T follicular helper cell (primary cell): ENCODE measurements around the gene ZNF35.
"Not testable (repeated sequence)": the region's sequence is repeated elsewhere in the genome, so short reads cannot be mapped to it uniquely, and the experiment has no call there.

Source experiments
- DNase-seq: peaks from one replicate; pipeline ENCODE4 v3.0.0-alpha.2; 2020; ENCODE audit warnings: low read depth
- total RNA-seq, 2 experiments: gene quantifications; one replicate each; lab custom pipeline; 2026; lab: John Stamatoyannopoulos, UW

The ZNF35 gene
- 6.2 to 9.2 reads per million in 2 experiments for total RNA-seq

DNA sequence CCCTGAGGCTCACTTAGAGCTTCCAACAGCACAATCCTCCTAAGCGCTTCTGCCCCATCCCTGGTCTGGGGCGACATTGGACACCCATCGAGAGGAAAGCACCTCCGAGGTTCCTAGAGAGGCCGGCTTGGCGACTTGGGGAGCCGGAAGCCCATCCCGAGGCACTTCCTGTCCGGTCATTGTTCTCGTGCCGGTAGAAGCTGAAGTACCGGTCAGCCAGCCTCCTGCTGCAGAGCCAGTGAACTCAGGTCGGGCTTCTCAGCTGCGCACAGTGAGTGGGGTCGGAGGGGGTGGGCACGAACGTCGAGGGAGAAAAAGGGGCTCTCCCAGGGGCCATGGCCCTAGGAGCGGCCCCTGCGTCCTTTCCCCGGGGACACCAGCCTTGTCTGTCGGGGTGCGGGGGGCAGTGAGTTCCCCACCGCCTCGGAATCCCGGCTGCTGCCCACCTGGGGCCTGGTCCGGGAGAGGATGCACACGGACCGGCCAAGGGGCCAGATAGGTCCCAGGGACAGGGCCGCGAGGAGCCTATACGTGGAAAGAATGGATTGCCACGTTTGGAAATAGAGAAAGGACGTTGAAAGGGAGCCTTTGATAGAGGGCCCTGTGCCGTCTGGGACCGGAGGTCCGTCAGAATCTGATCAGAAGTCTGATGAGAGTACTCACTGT, at the start of gene ZNF35:
Gene ZNF35 (plus strand): TSS at position 169 of the 666 bp plus-strand sequence. CDS start 2,336 bp downstream, outside the sequence.
- no peak for DNase-seq

DNA sequence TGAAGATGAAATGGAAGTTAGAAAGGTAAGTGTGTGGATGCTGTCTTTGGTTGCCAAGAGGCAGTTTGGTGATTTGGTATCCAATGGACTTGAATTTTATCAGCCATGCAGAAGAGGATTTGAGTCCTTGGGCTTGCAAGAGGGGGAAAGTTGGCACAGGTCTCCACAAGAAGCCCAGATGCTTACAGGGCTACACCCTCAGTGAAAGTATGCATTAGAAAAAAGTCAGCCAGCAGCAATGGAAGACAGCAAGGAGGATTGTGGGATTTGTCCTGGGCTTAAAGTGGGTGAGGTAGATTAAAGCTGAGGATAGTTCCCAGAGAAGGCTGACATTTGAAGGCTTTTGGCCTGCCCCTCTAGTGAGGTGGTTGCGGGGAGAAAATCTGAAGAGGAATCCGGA, 46.8 kb upstream of the ZNF35 start:
- DNase-seq, result no peak

DNA sequence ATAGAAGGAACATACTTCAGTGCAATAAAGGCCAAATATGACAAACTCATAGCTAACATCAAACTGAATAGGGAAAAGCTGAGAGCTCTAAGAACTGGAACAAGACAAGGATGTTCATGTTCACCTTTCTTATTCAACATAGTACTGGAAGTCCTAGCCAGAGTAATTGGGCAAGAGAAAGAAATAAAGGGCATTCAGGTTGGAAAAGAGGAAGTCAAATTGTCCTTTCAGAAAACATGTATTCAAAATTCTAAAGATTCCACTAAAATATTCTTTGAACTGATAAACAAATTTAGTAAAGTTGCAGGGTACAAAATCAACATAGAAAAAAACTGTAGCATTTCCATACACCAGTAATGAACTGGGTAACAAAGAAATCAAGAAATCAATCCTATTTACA, 35.9 kb upstream of the ZNF35 start:
- DNase-seq, result no peak

DNA sequence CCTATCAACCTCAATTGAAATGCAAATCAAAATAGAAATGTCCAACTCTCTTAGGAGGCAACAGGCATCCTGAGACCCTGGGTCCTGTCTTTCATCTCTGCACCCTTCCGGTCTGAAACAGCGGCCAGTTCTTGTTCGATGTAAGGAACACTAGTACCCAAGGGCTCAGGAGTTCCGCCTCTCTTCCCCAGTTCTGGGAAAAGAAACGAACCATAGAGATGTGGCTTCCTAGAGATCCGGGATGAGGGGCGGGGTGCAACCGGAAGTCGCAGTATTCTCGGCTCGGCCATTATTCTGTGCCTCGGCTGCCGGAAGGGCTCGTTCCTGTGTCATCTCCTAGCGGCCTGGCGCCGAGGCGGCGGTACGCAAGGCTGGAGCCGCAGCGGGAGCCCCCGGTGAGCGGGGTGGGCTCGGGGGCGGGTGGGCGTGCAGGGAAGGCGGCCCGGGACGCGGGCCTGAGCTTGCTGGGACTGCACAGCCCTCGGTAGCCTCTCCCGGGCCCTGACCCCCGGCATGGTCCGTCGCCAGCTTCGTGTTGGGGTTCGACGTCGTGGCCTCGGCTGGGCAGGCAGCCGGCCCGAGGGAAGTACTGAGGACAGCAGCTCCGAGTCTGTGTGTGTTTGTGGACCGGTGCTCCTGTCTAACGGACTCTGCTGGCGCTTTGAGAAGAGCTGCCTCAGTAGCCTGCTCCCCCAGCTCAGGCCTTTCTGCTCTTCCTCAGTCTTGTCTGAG, 23.6 kb upstream of the ZNF35 start, which contains the start of gene ZNF197:
Gene ZNF197 (plus strand): TSS at position 288 of the 732 bp plus-strand sequence. CDS start 4,119 bp downstream, outside the sequence.
- no peak for DNase-seq

DNA sequence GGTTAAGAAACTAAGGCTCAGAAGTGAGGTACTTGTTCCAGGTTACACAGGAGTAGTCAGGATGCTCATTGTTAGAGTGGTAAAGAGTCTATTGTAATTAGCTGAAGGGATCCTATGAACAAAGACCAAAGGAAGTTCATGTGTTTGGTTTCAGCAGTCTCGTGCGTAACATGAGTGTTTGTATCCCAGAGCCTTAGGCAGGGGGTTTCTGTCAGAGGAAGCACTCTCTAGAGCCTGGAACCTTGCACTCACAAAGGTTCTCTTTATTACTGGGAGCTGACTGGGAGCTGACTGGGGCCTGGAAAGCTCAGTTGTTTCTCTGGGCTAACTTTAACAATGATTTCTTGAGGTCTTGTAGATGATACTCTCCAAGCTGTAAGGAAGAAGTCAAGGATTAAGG, 19.8 kb upstream of the ZNF35 start:
- DNase-seq, result no peak

DNA sequence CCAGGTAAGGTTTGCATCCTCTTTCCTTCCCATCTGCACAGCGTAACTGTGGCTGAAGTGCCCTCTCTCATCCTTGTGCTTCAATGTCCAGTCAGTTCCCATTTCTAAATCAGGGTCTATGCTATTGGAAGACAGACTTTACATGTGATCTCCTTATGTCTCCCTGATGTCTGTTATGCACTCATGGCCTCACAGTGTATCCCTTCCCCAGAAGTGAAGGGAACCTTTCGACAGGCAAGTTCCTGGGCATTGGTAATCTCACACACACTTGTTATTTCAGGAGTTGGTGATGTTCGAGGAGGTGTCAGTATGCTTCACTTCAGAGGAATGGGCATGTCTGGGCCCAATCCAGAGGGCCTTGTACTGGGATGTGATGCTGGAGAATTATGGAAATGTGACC, 16.3 kb upstream of the ZNF35 start:
- no peak for DNase-seq

DNA sequence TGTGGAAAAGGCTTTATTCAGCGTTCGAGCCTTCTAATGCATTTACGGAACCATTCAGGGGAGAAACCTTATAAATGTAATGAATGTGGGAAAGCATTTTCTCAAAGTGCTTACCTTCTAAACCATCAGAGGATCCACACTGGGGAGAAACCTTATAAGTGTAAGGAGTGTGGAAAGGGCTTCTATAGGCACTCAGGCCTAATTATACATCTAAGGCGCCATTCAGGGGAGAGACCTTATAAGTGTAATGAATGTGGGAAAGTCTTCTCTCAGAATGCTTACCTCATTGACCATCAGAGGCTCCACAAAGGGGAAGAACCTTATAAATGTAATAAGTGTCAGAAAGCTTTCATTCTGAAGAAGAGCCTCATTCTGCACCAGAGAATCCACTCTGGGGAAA, 6.2 kb upstream of the ZNF35 start:
- DNase-seq, result no peak

DNA sequence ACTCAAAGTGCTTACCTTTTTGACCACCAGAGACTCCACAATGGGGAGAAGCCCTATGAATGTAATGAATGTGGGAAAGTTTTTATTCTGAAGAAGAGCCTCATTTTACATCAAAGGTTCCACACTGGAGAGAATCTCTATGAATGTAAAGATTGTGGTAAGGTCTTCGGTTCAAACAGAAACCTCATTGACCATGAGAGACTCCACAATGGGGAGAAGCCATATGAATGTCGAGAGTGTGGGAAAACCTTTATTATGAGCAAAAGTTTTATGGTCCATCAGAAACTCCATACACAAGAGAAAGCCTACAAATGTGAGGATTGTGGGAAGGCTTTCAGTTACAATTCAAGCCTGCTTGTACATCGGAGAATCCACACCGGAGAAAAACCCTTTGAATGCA, 5.5 kb upstream of the ZNF35 start:
- DNase-seq, result no peak

DNA sequence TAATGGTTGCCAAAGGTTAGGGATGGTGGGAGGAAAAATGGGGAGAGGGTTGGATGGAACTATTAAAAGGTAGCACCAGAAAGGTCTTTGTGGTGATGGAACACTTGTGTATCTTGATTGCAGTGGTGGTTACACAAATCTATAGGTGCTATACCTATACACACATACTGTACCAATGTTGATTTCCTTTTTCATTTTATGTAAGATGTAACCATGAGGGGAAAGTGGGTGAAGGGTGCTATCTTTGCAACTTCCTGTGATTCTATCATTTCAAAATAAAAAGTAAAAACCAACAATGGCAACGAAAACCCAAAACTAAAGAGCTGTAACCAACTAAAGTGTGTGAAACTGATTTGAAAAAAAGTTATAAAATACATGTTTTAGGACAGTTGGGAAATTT, 761 bp upstream of the ZNF35 start:
- DNase-seq, result no peak

DNA sequence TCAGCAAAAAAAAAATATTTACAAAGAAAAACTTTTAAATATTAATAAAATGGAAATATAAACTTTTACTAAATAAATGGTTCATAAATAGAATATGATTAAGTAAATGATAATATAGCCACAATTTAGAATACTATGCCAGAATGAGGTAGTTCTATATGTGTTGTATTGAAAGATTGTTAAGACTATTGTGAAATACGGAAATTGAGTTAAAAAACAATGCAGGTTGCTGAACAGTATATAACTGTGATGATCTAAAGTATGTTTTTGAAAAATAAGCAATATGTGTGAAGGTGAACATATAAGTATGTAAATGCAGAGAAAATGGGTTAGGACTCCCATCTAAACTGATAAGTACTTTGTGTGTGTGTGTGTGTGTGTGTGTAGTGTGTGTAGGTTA, 1.2 kb downstream of the ZNF35 start:
- no peak for DNase-seq

DNA sequence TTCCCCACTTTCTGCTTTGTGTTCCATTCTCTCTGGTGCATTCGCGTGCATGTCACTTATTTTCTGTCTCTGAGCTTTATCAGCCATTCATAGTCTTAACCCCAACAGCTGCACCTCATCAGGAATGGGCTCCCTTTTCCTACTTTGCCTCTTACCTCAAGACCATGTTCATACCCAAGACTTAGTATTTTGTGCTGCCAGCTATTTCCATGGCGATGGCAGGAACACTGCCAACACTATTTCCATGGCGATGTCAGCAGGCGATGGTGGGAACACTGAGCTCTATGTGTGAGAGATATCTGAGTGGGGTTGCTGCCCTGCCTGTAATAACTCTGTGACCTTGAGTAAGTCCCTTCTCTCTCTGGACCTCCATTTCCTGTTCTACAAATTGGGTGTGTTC, 5.5 kb downstream of the ZNF35 start:
- DNase-seq, result no peak

DNA sequence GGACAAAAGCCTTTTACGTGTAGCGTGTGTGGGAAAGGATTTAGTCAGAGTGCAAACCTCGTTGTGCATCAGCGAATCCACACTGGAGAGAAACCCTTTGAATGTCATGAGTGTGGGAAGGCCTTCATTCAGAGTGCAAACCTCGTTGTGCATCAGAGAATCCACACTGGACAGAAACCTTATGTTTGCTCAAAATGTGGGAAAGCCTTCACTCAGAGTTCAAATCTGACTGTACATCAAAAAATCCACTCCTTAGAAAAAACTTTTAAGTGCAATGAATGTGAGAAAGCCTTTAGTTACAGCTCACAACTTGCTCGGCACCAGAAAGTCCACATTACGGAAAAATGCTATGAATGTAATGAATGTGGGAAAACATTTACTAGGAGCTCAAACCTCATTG, 10.5 kb downstream of the ZNF35 start:
- no peak for DNase-seq

DNA sequence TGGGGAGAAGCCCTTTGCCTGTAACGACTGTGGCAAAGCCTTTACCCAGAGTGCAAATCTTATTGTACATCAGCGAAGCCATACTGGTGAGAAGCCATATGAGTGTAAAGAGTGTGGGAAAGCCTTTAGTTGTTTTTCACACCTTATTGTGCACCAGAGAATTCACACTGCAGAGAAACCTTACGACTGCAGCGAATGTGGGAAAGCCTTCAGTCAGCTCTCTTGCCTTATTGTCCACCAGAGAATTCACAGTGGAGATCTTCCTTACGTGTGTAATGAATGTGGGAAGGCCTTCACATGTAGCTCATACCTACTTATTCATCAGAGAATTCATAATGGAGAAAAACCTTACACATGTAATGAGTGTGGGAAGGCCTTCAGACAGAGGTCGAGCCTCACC, 10.9 kb downstream of the ZNF35 start:
- no peak for DNase-seq

DNA sequence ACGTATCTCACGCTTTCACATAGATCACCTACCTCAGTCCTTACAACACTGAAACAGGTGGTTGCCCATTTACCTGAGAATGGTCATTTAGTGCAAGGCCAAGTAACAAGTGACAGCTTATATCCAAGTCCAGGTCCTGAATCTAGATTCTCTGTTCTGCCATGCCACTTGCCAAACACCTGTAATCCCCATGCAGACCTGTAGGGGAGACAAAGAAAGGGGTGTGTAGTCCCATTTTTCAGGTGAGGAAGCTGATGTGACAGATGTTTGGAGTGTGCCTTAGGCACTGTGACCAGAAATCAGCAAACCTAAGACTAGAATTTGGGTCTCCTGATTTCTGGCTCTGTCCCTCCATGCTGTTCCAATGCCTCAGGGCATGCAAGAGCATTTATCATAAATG, 12.7 kb downstream of the ZNF35 start:
- no peak for DNase-seq

DNA sequence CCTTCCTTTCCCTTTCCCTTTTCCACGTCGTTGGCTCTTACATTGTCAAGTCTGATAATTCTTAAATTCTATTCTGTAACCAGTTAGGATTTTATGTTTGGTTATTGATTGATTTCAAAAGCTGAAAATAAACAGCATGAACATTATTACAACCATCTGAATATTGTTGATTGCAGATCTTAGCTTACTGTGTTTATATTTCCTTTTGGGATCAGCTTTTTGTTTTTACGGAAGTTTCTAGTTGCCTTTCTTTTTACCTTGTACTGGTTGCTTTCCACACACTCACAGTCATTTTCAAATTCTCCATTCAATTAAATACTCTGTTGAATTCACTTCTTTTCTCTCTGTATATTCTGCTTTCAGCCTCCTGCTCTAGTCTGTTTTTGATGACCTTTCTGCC, 16.6 kb downstream of the ZNF35 start:
- DNase-seq, result no peak

DNA sequence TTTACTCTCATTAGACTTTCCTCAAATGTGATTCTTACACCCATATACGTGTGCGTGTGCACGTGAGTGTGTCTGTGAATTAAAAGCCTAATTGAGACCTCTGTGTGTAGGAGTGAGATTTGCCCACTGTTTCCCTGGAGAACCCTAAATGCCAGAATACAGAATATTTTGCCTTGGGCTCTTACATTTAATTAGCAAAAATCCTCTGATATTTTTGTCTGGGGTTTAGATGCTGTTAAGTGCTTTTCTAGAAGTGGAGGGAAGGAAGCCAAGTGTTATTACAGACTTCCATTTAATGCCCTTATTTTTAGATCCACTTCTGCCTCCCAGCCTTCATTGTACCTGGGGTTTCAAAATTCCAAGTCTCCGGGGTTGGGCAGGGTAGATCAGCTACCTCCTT, 17.8 kb downstream of the ZNF35 start:
- no peak for DNase-seq

DNA sequence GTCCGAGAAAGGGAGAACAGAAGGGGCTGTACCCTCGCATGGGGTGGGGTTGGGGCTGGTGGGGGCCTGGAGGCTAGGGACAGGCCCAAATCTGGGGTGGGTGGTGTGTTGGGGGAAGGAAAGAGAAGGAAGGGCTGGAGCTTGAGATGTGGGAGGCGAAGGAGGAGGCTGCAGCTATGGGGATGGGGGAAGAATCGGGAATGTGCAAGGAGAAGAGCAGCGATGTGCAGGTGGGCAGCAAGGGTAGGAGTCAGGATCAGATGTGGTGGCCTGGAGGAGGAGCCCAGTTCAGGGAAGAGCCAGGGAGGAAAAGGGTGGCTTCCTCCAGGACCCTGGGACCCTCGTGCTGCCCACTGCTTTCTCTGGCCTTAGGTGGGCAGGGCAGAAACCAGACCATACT, 21.2 kb downstream of the ZNF35 start:
- DNase-seq, result no peak

DNA sequence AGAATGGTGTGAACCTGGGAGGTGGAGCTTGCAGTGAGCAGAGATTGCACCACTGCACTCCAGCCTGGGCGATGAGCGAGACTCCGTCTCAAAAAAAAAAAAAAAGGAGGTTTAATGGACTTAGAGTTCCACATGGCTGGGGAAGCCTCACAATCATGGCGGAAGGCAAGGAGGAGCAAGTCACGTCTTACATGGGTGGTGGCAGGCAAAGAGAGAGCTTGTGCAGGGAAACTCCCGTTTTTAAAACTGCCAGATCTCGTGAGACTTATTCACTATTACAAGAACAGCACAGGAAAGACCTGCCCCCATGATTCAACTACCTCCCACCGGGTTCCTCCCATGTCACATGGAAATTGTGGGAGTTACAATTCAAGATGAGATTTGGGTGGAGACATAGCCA, 24.9 kb downstream of the ZNF35 start:
- not testable (repeated sequence) for DNase-seq

DNA sequence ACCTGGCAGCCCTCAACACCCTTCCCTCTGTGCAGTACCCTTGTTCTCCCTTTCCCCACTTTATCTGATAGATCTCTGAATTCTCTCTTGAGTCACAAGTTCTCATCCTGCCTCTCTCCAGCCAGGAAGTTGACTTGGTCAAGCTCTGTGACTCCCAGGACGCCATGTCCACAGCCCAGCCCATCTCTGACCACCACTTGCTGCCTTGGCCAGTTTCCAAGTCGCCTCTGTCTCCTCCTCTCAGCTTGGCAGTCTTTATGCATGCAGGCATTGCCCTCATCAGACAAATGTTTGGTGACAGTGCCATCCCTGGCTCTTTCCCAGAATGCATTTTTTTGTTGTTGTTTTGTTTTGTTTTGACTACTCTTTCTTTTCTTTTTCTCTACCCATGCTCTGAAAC, 25.7 kb downstream of the ZNF35 start:
- no peak for DNase-seq

DNA sequence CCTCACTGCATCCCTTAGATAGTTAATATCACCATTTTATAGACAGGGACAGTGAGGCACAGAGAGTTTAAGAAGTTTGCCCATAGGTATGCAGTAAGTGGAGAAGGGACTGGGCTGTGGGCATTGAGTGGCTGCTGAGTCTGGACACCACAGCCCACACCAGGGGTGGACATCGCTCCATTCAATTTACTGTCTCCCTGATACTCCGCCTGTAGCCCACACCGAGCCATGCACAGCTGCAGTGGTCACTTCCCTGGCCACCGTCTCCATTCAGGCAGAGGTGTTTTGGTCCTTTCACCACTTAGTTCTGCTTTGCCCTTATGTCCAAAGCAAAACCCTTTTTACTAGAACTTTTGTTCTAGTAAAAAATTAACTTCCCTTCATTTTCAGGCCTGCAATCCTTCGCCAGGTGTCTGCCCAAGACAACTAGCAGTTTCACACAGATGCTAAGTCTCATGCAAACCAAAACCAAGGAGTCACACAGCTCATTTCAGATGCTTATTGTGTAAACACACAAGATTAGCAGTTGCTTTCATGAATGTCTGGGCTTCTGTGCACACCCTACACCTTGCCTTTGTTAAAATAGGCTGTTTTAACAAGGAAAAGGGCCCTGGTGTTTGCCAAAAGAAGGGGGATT, 30.1 kb downstream of the ZNF35 start:
- no peak for DNase-seq

DNA sequence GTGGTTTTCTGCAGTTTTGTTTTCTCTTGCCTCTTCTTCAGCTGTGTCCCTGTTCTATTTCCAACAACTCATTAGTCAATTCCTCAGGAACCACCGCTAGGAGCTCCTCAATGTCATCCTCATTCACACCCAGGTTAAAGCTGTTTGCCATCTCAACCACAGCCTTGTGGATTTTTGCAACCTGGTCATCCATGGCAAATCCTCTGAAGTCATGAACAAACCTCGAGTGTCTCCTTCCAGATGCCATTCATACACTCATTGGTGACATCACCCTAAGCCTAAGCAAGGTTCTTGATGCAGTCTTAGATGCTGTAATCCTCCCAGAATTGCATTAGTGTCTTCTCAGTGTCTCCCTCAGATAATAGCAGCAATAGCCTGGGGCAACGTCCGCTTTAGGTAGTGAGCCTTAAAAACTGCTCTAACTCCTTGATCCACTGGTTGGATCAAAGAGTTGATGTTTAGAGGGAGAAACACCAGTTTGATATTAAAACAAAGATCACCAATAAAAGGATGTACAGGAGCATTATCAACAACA, 32.5 kb downstream of the ZNF35 start:
- no peak for DNase-seq

DNA sequence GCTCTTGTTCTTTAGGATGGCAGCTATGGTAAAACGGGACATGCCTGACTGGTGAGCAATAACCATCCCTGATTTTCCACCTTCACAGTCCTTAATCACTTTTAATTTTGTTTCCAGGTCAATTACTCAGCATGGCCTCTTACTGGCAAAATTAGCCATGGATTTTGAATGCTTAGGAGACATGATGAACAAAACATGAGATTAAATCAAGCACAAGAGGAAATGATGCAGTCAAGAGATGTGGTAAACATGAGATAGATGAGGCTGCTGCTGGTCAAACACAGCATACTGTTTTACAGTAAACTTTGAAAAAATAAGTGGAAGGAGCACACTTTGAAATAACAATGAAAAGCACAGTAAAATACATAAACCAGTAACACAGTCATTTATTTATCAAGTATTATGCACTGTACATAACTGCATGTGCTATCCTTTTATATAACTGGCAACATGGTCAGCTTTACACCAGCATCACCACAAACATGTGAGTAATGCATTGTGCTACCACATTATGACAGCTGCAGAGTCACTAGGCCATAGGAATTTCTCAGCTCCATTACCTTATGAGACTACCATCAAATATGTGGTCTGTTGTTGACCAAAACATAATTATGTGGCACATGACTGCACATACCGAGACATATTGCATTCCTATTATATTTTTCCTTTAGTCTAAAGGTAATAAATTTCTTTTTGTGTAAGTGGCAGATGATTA, 33.8 kb downstream of the ZNF35 start:
- no peak for DNase-seq
